ENCODE data around the gene CNTNAP2.

Gene CNTNAP2

GRCh38 chr7:147923841-147924240 is 1807.2 kb downstream of the CNTNAP2 start:
- DNase-seq (ENCODE audit: low read depth in 1 of 2, low spot score in 1 of 2): peak; percentile 9 to 32
- no peak for TF ChIP-seq JUND (IDR thresholded peaks at IDR 0.05; ENCODE audit: low read depth)
- in situ Hi-C loops (cut with HindIII; ENCODE audit: low pct_unique_long_range_greater_than_20kb, low sequenced_read_pairs): no loop called here

GRCh38 chr7:147937428-147937827 is 1820.8 kb downstream of the CNTNAP2 start:
- peak in 1 of 2 experiments; percentile 35 for DNase-seq (ENCODE audit: low read depth in 1 of 2, low spot score in 1 of 2)
- TF ChIP-seq JUND (IDR thresholded peaks at IDR 0.05; ENCODE audit: low read depth): no peak
- in situ Hi-C loops (cut with HindIII; ENCODE audit: low pct_unique_long_range_greater_than_20kb, low sequenced_read_pairs): no loop called here

GRCh38 chr7:147941381-147941780 is 1824.8 kb downstream of the CNTNAP2 start:
- no peak for DNase-seq (ENCODE audit: low read depth in 1 of 2, low spot score in 1 of 2)
- in situ Hi-C loops (cut with HindIII; ENCODE audit: low pct_unique_long_range_greater_than_20kb, low sequenced_read_pairs): no loop called here
- TF ChIP-seq JUND (IDR thresholded peaks at IDR 0.05; ENCODE audit: low read depth): no peak

- DNase-seq (ENCODE audit: low read depth in 1 of 2, low spot score in 1 of 2): no peak
- in situ Hi-C loops (cut with HindIII; ENCODE audit: low pct_unique_long_range_greater_than_20kb, low sequenced_read_pairs): no loop called here
- TF ChIP-seq JUND (IDR thresholded peaks at IDR 0.05; ENCODE audit: low read depth): no peak
Observed at GRCh38 chr7:147944321-147944720, 1827.7 kb downstream of the CNTNAP2 start.

- in situ Hi-C loops (cut with HindIII; ENCODE audit: low pct_unique_long_range_greater_than_20kb, low sequenced_read_pairs): no loop called here
Observed at GRCh38 chr7:147952918-147953317, 1836.3 kb downstream of the CNTNAP2 start.

GRCh38 chr7:147968046-147968610 is 1851.5 kb downstream of the CNTNAP2 start:
- TF ChIP-seq JUND (IDR thresholded peaks at IDR 0.05; ENCODE audit: low read depth): no peak
- in situ Hi-C loops (cut with HindIII; ENCODE audit: low pct_unique_long_range_greater_than_20kb, low sequenced_read_pairs): no loop called here
- DNase-seq (ENCODE audit: low read depth in 1 of 2, low spot score in 1 of 2): no peak

More at GRCh38 chr7:147952918-147953317, 1836.3 kb downstream of the CNTNAP2 start:
- no peak for TF ChIP-seq JUND (IDR thresholded peaks at IDR 0.05; ENCODE audit: low read depth)
- DNase-seq (ENCODE audit: low read depth in 1 of 2, low spot score in 1 of 2): no peak

- DNase-seq (ENCODE audit: low read depth in 1 of 2, low spot score in 1 of 2): no peak
- in situ Hi-C loops (cut with HindIII; ENCODE audit: low pct_unique_long_range_greater_than_20kb, low sequenced_read_pairs): no loop called here
- TF ChIP-seq JUND (IDR thresholded peaks at IDR 0.05; ENCODE audit: low read depth): no peak
Observed at GRCh38 chr7:147971606-147972110, 1855.1 kb downstream of the CNTNAP2 start.

- in situ Hi-C loops (cut with HindIII; ENCODE audit: low pct_unique_long_range_greater_than_20kb, low sequenced_read_pairs): no loop called here
- no peak for DNase-seq (ENCODE audit: low read depth in 1 of 2, low spot score in 1 of 2)
- no peak for TF ChIP-seq JUND (IDR thresholded peaks at IDR 0.05; ENCODE audit: low read depth)
Observed at GRCh38 chr7:147978201-147978600, 1861.6 kb downstream of the CNTNAP2 start.

GRCh38 chr7:147978651-147979050 is 1862.0 kb downstream of the CNTNAP2 start:
- TF ChIP-seq JUND (IDR thresholded peaks at IDR 0.05; ENCODE audit: low read depth): no peak
- in situ Hi-C loops (cut with HindIII; ENCODE audit: low pct_unique_long_range_greater_than_20kb, low sequenced_read_pairs): no loop called here

GRCh38 chr7:147980826-147981813 is 1864.5 kb downstream of the CNTNAP2 start:
- in situ Hi-C loops (cut with HindIII; ENCODE audit: low pct_unique_long_range_greater_than_20kb, low sequenced_read_pairs): no loop called here
- DNase-seq (ENCODE audit: low read depth in 1 of 2, low spot score in 1 of 2): no peak

More at GRCh38 chr7:147978651-147979050, 1862.0 kb downstream of the CNTNAP2 start:
- DNase-seq (ENCODE audit: low read depth in 1 of 2, low spot score in 1 of 2): no peak

GRCh38 chr7:147982307-147982706 is 1865.7 kb downstream of the CNTNAP2 start:
- no peak for DNase-seq (ENCODE audit: low read depth in 1 of 2, low spot score in 1 of 2)
- TF ChIP-seq JUND (IDR thresholded peaks at IDR 0.05; ENCODE audit: low read depth): no peak
- in situ Hi-C loops (cut with HindIII; ENCODE audit: low pct_unique_long_range_greater_than_20kb, low sequenced_read_pairs): no loop called here

More at GRCh38 chr7:147980826-147981813, 1864.5 kb downstream of the CNTNAP2 start:
- no peak for TF ChIP-seq JUND (IDR thresholded peaks at IDR 0.05; ENCODE audit: low read depth)

- in situ Hi-C loops (cut with HindIII; ENCODE audit: low pct_unique_long_range_greater_than_20kb, low sequenced_read_pairs): no loop called here
- DNase-seq (ENCODE audit: low read depth in 1 of 2, low spot score in 1 of 2): no peak
- no peak for TF ChIP-seq JUND (IDR thresholded peaks at IDR 0.05; ENCODE audit: low read depth)
Observed at GRCh38 chr7:147984265-147984664, 1867.7 kb downstream of the CNTNAP2 start.

- in situ Hi-C loops (cut with HindIII; ENCODE audit: low pct_unique_long_range_greater_than_20kb, low sequenced_read_pairs): no loop called here
- TF ChIP-seq JUND (IDR thresholded peaks at IDR 0.05; ENCODE audit: low read depth): no peak
- no peak for DNase-seq (ENCODE audit: low read depth in 1 of 2, low spot score in 1 of 2)
Observed at GRCh38 chr7:147990079-147990478, 1873.5 kb downstream of the CNTNAP2 start.

Measured in T47D (cell line).